ENCODE data around the gene AK3. TPM values are rescaled to one million over a fixed set of nuclear protein-coding genes. Genes with fewer than 3 reads are reported as not detected.

The AK3 gene
- total RNA-seq, 2 donors from 2014 or later = 36.9 to 37.1 TPM

DNA sequence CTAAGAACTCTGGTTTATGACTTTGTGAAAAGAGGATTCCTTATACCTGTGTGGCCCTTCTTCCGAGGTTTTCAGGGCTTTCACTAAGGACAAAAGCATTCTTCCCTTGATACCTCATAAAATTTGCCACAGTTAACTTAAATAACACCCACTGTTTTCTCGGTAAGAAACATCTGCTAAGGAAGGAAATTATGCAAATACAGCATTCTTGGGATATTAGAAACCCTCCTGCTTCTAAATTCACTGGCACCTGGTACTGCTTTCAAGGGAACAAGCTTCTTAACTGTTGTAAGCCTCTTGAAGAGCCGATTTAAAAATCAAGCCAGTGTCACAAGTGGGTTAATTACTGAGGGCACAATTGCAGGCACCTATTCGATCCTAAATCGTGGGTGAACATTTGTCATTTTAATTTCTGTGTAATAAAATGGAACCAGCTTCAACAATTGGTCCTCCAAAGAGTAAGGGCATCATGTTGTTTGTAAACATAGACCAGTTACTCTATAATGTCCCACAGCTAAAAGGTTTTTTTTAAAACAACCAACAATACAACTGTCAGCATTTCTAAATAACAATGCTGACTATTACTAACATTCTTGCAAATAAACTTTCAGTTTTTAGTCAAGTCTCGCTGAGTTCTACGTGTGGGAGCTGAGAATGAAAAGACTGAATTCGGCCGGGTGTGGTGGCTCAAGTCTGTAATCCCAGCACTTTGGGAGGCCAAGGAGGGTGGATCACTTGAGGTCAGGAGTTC lies 26.6 kb downstream of the AK3 start:
- Mint-ChIP-seq H3K9me3 (peaks cover 4% of the 10 kb centered on the region in 2 donors), H3K27ac (peak overlapping the region; percentile 1), H3K4me3 (no peak overlapping the region), H3K36me3 (ENCODE audit: insufficient read depth in 2 of 2) (peaks cover 5 to 20% of the 10 kb centered on the region in 2 donors), H3K4me1 (ENCODE audit: low read depth) (no peaks in the 10 kb centered on the region), H3K27me3 (ENCODE audit: low read depth) (no peaks in the 10 kb centered on the region)
- DNase-seq = no peak
- ATAC-seq (replicated peaks in 1 of 2) = peak in 1 of 2 donors; percentile 13

DNA sequence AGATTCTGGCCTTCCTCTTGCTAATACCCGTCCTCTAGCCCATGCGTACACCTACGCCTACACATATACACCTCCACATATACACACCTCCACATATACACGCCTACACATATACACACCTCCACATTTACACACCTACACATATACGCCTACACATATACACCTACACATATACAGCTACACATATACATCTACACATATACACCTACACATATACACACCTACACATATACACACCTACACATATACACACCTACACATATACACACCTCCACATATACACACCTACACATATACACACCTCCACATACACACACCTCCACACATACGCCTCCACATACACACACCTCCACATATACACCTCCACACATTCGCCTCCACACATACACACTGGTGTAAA lies 27.2 kb downstream of the AK3 start:
- peaks cover 5 to 17% of the 10 kb centered on the region in 2 donors for H3K36me3 Mint-ChIP-seq (ENCODE audit: insufficient read depth in 2 of 2)
- ATAC-seq (replicated peaks in 1 of 2) (peak; percentile 24 to 43), DNase-seq (no peak)
- no peaks in the 10 kb centered on the region for H3K4me1 Mint-ChIP-seq (ENCODE audit: low read depth)
- H3K9me3 Mint-ChIP-seq = peaks cover 4% of the 10 kb centered on the region in 2 donors
- no peak overlapping the region for H3K4me3 Mint-ChIP-seq
- peak overlapping the region; percentile 1 for H3K27ac Mint-ChIP-seq
- H3K27me3 Mint-ChIP-seq (ENCODE audit: low read depth) = no peaks in the 10 kb centered on the region

DNA sequence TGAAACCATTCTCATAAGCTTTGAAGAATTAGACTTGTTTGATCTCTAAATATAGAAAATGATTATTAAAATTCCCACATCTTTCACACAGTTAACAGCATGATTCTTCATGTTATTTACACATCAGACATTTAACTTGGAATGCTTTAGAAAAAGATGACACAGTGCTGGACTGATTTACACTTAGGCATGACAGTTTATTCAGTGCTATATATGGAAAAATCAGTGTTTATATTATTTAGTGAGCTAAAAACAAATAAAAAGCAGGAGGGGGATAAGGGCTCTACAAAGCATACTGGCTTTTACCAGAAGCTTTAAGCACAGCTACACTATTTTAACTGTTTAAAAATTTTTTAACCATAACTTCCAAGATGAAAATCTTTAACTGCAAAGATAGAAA lies 31.6 kb downstream of the AK3 start:
- H3K4me3 Mint-ChIP-seq = no peak overlapping the region
- DNase-seq (no peak), ATAC-seq (replicated peaks in 1 of 2) (no peak)
- H3K9me3 Mint-ChIP-seq = peaks cover 4% of the 10 kb centered on the region in 2 donors
- no peaks in the 10 kb centered on the region for H3K27me3 Mint-ChIP-seq (ENCODE audit: low read depth)
- peaks cover 5 to 13% of the 10 kb centered on the region in 2 donors for H3K36me3 Mint-ChIP-seq (ENCODE audit: insufficient read depth in 2 of 2)
- no peak overlapping the region for H3K27ac Mint-ChIP-seq
- peaks cover 5% of the 10 kb centered on the region for H3K4me1 Mint-ChIP-seq (ENCODE audit: low read depth)

DNA sequence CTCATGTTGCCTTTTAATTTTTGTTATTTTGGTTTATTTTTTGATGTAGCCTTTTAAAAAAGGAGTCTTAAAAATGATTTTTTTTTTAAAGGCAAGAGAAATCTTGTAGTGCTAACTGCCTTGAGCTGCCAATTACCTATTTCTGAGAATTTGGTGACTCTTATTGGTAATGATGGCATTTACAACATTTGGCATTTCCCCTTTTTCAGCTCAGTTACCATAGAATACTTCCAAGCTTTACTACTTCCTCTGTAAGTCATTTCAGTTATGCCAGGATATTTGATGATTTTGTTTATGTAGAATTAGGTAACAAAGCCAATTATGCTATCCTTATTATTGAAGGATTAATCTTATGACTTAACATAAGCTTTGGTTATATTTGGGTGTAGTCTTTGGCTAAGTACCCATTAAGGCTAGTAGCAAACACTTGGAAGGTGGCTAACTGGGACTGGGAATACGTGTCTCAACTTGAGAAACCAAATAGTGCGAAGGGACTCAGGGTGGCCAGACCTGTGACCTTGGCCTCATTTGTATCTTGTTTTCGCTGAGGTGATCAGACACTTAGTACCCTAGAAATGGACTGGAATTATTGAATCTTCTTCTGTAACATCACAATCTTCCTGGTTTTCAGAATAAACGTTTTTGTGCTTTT lies 33.9 kb downstream of the AK3 start:
- Mint-ChIP-seq H3K27ac (no peak overlapping the region), H3K4me1 (ENCODE audit: low read depth) (peaks cover 12% of the 10 kb centered on the region), H3K4me3 (no peak overlapping the region), H3K27me3 (ENCODE audit: low read depth) (no peaks in the 10 kb centered on the region), H3K9me3 (no peaks in the 10 kb centered on the region), H3K36me3 (ENCODE audit: insufficient read depth in 2 of 2) (peaks cover 0 to 14% of the 10 kb centered on the region in 2 donors)
- no peak for ATAC-seq (replicated peaks in 1 of 2)
- no peak for DNase-seq

DNA sequence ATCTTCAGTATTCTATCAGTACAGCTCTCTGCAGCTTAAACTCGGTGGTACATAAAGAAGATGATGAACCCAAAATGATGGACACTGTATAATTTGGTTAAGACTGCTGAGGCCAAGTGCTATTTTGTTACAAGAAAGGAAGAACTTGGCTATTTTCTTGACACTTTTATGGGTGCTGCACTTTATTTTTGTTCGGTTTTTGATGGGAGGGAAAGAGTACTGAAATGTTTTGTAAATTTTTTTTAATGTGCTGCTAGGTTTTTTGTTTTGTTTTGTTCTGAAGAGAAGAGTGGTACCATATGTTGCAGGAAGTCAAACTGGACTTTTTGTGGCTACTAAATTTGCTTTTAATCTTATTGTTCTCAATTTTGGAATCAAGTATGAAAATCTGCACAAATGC lies 35.0 kb downstream of the AK3 start:
- Mint-ChIP-seq H3K4me1 (ENCODE audit: low read depth) (peaks cover 12% of the 10 kb centered on the region), H3K27me3 (ENCODE audit: low read depth) (no peaks in the 10 kb centered on the region), H3K9me3 (no peaks in the 10 kb centered on the region), H3K4me3 (no peak overlapping the region), H3K27ac (no peak overlapping the region), H3K36me3 (ENCODE audit: insufficient read depth in 2 of 2) (peaks cover 0 to 20% of the 10 kb centered on the region in 2 donors)
- no peak for DNase-seq
- no peak for ATAC-seq (replicated peaks in 1 of 2)

DNA sequence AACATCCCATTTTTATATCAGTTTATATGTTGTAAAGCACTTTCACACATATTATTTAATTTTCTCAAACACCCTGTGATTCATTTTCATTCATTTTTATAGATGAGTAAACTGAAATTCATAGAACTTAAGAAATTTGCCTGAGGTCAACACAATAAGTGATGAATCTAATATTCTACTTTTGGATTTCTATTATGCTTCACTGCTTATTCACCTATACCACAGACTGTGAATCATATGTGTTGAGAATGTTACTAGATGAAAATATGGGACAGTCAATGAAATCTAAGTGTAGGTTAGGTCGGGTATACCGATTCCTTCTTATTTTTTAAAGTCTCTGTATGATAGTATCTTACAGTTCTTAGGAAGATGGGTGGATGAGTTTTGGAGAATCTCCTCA lies 36.9 kb downstream of the AK3 start:
- H3K4me1 Mint-ChIP-seq (ENCODE audit: low read depth) = peaks cover 12% of the 10 kb centered on the region
- no peaks in the 10 kb centered on the region for H3K9me3 Mint-ChIP-seq
- ATAC-seq (replicated peaks in 1 of 2) (peak; percentile 39 to 51), DNase-seq (no peak)
- no peak overlapping the region for H3K4me3 Mint-ChIP-seq
- peaks cover 0 to 17% of the 10 kb centered on the region in 2 donors for H3K36me3 Mint-ChIP-seq (ENCODE audit: insufficient read depth in 2 of 2)
- no peak overlapping the region for H3K27ac Mint-ChIP-seq
- H3K27me3 Mint-ChIP-seq (ENCODE audit: low read depth) = no peaks in the 10 kb centered on the region

DNA sequence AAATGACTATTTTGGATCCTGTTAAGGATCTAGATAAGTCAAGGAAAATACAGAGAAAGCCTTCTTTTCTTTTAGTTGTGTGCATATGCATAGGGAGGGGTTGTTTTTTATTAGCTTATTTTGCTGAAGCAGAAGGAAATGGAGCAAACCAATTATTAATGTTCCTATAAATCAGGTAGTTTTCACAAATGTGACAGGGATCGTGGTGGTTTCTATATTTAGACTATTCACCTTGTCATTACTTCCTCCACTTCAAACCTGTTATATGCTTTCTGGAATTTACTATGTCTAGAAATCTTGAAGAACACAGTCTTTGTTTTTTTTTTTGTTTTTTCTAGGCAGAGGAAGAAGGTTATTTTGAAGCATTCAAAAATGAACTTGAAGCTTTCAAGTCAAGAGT lies 39.5 kb downstream of the AK3 start:
- no peak overlapping the region for H3K4me3 Mint-ChIP-seq
- ATAC-seq (replicated peaks in 1 of 2) = no peak
- H3K27me3 Mint-ChIP-seq (ENCODE audit: low read depth) = no peaks in the 10 kb centered on the region
- no peak for DNase-seq
- no peaks in the 10 kb centered on the region for H3K9me3 Mint-ChIP-seq
- H3K36me3 Mint-ChIP-seq (ENCODE audit: insufficient read depth in 2 of 2) = peaks cover 0 to 19% of the 10 kb centered on the region in 2 donors
- peak overlapping the region; percentile 48 for H3K27ac Mint-ChIP-seq
- H3K4me1 Mint-ChIP-seq (ENCODE audit: low read depth) = peaks cover 7% of the 10 kb centered on the region

DNA sequence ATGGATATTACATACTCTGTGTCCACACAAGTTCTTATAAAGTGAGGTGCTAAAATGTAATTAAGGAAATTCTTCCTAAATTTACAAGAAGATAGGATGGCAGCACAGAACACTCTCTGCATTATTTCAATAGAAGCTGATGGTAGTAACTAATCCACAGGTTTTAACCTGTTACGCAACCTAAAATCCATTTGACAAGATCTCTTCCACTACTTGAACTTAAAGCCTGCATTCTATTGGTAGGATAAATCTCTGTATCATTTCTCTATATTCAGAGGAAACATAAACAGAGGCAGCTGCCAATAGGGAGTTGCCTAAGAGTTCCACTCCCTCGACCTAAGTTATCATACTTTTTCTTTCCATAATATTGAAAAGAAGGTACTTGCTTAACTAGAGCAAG lies 40.1 kb downstream of the AK3 start:
- DNase-seq (no peak), ATAC-seq (replicated peaks in 1 of 2) (no peak)
- H3K9me3 Mint-ChIP-seq = no peaks in the 10 kb centered on the region
- H3K27ac Mint-ChIP-seq = no peak overlapping the region
- peaks cover 12% of the 10 kb centered on the region for H3K4me1 Mint-ChIP-seq (ENCODE audit: low read depth)
- peaks cover 0 to 22% of the 10 kb centered on the region in 2 donors for H3K36me3 Mint-ChIP-seq (ENCODE audit: insufficient read depth in 2 of 2)
- no peaks in the 10 kb centered on the region for H3K27me3 Mint-ChIP-seq (ENCODE audit: low read depth)
- no peak overlapping the region for H3K4me3 Mint-ChIP-seq

DNA sequence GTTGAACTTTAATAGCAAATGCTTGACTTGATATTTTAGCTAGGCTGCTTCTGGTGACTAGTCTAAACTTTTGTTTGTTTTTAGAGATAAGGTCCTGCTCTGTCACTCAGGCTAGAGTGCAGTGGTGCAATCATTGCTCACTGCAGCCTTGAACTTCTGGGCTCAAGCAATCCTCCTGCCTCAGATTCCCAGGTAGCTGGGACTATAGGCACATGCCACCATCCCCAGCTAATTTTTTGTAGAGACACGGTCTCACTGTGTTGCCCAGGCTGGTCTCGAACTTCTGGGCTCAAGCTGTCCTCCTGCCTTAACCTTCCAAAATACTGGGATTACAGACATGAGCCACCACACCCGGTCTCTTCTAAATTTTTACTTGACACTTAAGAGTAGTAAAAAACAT lies 40.9 kb downstream of the AK3 start:
- Mint-ChIP-seq H3K36me3 (ENCODE audit: insufficient read depth in 2 of 2) (peaks cover 0 to 22% of the 10 kb centered on the region in 2 donors), H3K4me1 (ENCODE audit: low read depth) (peaks cover 16% of the 10 kb centered on the region), H3K4me3 (no peak overlapping the region), H3K27me3 (ENCODE audit: low read depth) (no peaks in the 10 kb centered on the region), H3K27ac (no peak overlapping the region), H3K9me3 (no peaks in the 10 kb centered on the region)
- DNase-seq (no peak), ATAC-seq (replicated peaks in 1 of 2) (no peak)

DNA sequence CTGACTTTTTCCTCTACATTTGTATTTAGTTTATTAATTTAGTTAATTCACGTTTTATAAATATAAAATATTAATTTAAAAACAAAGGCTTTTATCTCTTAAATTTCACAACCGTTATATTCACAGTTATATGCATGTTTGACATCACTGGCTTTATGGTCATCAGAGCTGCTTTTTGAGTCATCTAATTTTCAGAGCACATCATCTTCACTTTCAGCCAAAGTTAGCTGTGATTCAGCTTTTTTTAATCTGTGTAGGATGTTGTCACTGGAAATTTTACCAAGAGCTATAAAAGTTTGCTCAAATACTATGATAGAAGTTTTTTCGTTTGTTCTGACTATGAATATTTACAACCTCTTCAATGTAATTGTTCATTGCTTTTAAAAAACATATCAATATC lies 49.2 kb downstream of the AK3 start:
- H3K27ac Mint-ChIP-seq = no peak overlapping the region
- peaks cover 52% of the 10 kb centered on the region for H3K4me1 Mint-ChIP-seq (ENCODE audit: low read depth)
- ATAC-seq (replicated peaks in 1 of 2) (peak; percentile 64 to 73), DNase-seq (no peak)
- H3K4me3 Mint-ChIP-seq = no peak overlapping the region
- H3K9me3 Mint-ChIP-seq = no peaks in the 10 kb centered on the region
- H3K27me3 Mint-ChIP-seq (ENCODE audit: low read depth) = no peaks in the 10 kb centered on the region
- peaks cover 2 to 10% of the 10 kb centered on the region in 2 donors for H3K36me3 Mint-ChIP-seq (ENCODE audit: insufficient read depth in 2 of 2)

DNA sequence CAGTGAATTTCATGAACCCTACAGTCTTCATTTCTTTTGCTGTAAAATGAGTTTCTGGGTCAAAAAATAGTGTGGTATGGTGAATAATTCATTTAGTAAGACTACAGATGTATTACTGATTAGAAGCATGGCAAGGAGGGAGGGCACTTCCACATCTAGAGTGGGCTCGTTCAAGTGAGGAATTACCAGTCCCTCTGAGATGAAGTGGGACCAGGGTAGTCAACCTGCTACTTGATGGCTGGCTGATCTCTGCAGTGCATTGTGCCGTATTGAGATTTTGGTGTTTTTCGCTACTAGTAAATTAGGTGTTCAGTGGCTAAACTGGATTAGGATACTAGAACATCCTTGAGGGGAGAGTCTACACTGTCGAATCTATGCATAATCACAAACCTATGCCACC lies 50.9 kb downstream of the AK3 start:
- Mint-ChIP-seq H3K27ac (peak overlapping the region; percentile 45), H3K36me3 (ENCODE audit: insufficient read depth in 2 of 2) (peaks cover 2 to 11% of the 10 kb centered on the region in 2 donors)
- ATAC-seq (replicated peaks in 1 of 2) = peak; percentile 24 to 36

DNA sequence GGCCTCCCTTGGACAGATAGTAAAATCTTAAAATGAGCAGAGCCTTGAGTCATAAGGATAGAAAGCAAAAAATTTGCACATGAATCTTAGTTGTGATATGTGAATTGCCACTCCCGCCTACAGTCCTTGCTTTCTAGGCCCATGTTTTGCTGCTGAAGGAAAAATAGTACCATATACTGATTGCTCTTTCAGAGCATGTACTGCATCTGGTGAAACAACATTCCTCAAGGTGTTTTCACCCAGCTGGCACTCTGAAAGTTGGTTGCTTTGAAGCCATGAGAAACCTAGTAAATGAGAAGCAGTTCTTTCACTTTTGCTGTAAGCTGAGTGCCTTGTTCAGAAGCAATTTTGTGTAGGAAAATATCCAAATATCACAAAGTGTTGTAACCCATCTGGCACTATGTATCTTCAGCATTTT lies 51.3 kb downstream of the AK3 start:
- H3K4me1 Mint-ChIP-seq (ENCODE audit: low read depth) = peaks cover 59% of the 10 kb centered on the region
- no peaks in the 10 kb centered on the region for H3K27me3 Mint-ChIP-seq (ENCODE audit: low read depth)
- peaks cover 4 to 14% of the 10 kb centered on the region in 2 donors for H3K36me3 Mint-ChIP-seq (ENCODE audit: insufficient read depth in 2 of 2)
- peak; percentile 23 to 24 for DNase-seq
- peak overlapping the region in 1 of 2 donors; percentile 46 for H3K4me3 Mint-ChIP-seq
- H3K9me3 Mint-ChIP-seq = no peaks in the 10 kb centered on the region
- H3K27ac Mint-ChIP-seq = peak overlapping the region; percentile 45
- ATAC-seq (replicated peaks in 1 of 2) = peak; percentile 82 to 87

More for the DNA sequence above, 50.9 kb downstream of the AK3 start:
- no peaks in the 10 kb centered on the region for H3K9me3 Mint-ChIP-seq
- H3K4me3 Mint-ChIP-seq = peak overlapping the region in 1 of 2 donors; percentile 46
- H3K27me3 Mint-ChIP-seq (ENCODE audit: low read depth) = no peaks in the 10 kb centered on the region
- peaks cover 55% of the 10 kb centered on the region for H3K4me1 Mint-ChIP-seq (ENCODE audit: low read depth)
- DNase-seq = no peak

DNA sequence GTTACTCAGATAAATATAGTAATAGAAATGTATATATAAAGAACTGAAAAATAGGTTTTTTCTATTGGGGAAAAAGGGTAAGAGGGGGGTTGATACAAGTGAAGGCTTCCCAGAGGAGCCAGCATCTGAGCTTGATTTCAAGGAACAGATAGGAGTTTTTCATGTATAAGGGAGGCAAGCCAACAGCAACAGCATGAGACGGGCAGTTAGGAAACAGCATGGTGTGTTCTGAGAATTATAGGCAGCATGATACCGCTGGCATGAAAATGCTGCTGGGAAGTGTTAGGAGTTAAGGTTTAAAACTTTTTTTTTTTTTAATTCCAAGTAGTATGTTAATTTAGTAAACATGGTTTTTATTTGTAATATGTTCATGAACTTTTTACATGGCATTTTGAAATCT lies 52.0 kb downstream of the AK3 start:
- Mint-ChIP-seq H3K4me3 (no peak overlapping the region), H3K27ac (peak overlapping the region; percentile 60), H3K36me3 (ENCODE audit: insufficient read depth in 2 of 2) (peaks cover 4 to 14% of the 10 kb centered on the region in 2 donors), H3K9me3 (no peaks in the 10 kb centered on the region), H3K27me3 (ENCODE audit: low read depth) (no peaks in the 10 kb centered on the region), H3K4me1 (ENCODE audit: low read depth) (peaks cover 64% of the 10 kb centered on the region)
- DNase-seq = no peak
- no peak for ATAC-seq (replicated peaks in 1 of 2)
